Measurements from ENCODE around the gene NTMT1. TPM values are rescaled to one million over a fixed set of nuclear protein-coding genes. Genes with fewer than 3 reads are reported as not detected.
"Not testable (repeated sequence)": the region's sequence is repeated elsewhere in the genome, so short reads cannot be mapped to it uniquely, and the experiment has no call there.

Gene NTMT1
- total and polyA plus RNA-seq, 9 donors: 11.7 to 33.1 (median 25.3) TPM

DNA sequence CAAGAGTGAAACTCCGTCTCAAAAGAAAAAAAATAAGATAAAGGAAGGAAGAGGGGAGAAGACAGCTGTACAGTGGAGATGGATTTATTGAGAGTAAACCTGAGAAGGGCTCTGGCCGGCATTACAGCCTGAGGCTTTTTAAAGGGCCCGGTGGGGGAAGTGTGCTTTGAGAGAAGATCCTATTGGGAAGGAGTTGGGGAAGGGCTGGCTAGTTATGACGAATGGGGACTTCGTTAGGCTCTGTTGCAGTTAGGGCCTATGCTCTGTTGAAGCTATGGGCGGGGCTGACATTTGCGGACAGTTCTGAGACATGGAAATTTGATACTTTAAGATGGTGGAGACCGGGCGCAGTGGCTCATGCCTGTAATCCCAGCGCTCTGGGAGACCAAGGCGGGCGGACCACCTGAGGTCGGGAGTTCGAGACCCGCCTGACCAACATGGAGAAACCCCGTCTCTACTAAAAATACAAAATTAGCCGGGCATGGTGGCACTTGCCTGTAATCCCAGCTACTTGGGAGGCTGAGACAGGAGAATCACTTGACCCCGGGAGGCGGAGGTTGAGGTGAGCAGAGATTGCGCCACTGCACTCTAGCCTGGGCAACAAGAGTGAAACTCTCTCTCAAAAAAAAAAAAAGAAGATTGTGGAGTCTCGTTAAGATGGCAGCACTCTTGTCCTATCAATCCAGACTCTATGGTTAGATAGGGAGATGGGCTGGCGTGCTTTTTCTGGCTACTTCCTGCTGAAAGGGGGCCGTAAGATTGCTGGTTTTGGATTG is 38.3 kb upstream of the NTMT1 start:
- no peak overlapping the region for H3K27ac ChIP-seq
- intact Hi-C loops (cut with DNase I): loop anchor here in 1 of 4 donors (10.0 kb wide), 1 partner anchor 193 kb away; no protein-coding TSS in a partner anchor
- WGBS, 3 donors: 82 to 92% (median 89%) methylated on average over 23 of the region's 23 CpGs

DNA sequence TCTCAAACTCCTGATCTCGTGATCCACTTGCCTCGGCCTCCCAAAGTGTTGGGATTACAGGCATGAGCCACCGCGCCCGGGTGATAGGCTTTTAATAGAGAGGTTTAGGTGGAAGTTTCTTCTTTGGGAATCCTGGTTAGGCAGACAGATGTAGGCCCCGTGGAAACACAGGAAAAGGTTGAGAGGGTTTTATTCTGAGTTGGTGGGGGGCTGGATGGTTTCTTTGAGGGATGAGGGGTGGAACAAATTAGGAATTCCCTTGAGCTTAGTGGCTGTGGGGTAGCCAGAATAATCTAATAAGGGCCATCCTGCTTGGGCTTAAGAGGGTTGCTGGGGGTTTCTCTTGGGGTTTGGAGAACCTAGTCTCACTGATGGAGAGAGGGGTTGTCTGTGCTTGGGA is 35.5 kb upstream of the NTMT1 start:
- Histone ChIP-seq H3K27ac (no peak overlapping the region), H3K36me3 (no peaks in the 10 kb centered on the region), H3K27me3 (no peaks in the 10 kb centered on the region), H3K4me1 (ENCODE audit: insufficient read depth) (peaks cover 7% of the 10 kb centered on the region), H3K9me3 (no peaks in the 10 kb centered on the region), H3K4me3 (no peak overlapping the region)
- WGBS, 3 donors: 87 to 89% (median 89%) methylated on average over 6 of the region's 6 CpGs
- DNase-seq: no peak
- intact Hi-C loops (cut with DNase I): no loop called here
- TF ChIP-seq POLR2A (IDR thresholded peaks at IDR 0.05) (no peak), EP300 (IDR thresholded peaks at IDR 0.05) (no peak)
- TF ChIP-seq, protein P1, sequence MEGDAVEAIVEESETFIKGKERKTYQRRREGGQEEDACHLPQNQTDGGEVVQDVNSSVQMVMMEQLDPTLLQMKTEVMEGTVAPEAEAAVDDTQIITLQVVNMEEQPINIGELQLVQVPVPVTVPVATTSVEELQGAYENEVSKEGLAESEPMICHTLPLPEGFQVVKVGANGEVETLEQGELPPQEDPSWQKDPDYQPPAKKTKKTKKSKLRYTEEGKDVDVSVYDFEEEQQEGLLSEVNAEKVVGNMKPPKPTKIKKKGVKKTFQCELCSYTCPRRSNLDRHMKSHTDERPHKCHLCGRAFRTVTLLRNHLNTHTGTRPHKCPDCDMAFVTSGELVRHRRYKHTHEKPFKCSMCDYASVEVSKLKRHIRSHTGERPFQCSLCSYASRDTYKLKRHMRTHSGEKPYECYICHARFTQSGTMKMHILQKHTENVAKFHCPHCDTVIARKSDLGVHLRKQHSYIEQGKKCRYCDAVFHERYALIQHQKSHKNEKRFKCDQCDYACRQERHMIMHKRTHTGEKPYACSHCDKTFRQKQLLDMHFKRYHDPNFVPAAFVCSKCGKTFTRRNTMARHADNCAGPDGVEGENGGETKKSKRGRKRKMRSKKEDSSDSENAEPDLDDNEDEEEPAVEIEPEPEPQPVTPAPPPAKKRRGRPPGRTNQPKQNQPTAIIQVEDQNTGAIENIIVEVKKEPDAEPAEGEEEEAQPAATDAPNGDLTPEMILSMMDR (IDR thresholded peaks at IDR 0.05): no peak

More for the DNA sequence above, 38.3 kb upstream of the NTMT1 start:
- no peaks in the 10 kb centered on the region for H3K27me3 ChIP-seq
- no peak overlapping the region for H3K4me3 ChIP-seq
- TF ChIP-seq EP300 (IDR thresholded peaks at IDR 0.05) (no peak), POLR2A (IDR thresholded peaks at IDR 0.05) (no peak)
- TF ChIP-seq, protein P1 (IDR thresholded peaks at IDR 0.05): no peak
- H3K4me1 ChIP-seq (ENCODE audit: insufficient read depth): peaks cover 7% of the 10 kb centered on the region
- no peaks in the 10 kb centered on the region for H3K36me3 ChIP-seq
- DNase-seq: no peak
- H3K9me3 ChIP-seq: no peaks in the 10 kb centered on the region

DNA sequence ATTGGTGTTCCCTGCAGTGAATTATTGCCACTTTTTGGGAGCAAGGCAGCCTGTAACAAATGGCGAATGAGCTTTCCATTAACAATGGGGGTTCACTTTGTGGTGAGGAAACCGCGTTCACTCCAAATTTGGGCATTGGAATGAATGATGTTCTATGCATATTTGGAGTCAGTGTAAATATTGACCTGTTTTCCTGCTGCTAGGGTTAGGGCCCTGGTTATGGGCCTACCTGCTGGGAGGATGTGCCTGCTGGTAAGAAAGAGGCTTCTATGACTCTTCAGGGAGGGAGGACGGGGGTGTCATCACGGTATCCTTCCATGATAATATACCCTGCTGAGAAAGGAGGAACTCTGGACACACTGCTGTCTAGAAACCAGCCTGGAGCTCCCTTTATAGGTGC is 34.0 kb upstream of the NTMT1 start:
- Histone ChIP-seq H3K9me3 (no peaks in the 10 kb centered on the region), H3K27me3 (no peaks in the 10 kb centered on the region), H3K4me1 (ENCODE audit: insufficient read depth) (peaks cover 3% of the 10 kb centered on the region), H3K27ac (no peak overlapping the region), H3K4me3 (no peak overlapping the region), H3K36me3 (no peaks in the 10 kb centered on the region)
- WGBS, 3 donors: 89 to 90% (median 89%) methylated on average over 5 of the region's 5 CpGs
- intact Hi-C loops (cut with DNase I): no loop called here
- DNase-seq: no peak
- TF ChIP-seq, protein P1 (IDR thresholded peaks at IDR 0.05): no peak
- no peak for TF ChIP-seq EP300 (IDR thresholded peaks at IDR 0.05)
- no peak for TF ChIP-seq POLR2A (IDR thresholded peaks at IDR 0.05)

DNA sequence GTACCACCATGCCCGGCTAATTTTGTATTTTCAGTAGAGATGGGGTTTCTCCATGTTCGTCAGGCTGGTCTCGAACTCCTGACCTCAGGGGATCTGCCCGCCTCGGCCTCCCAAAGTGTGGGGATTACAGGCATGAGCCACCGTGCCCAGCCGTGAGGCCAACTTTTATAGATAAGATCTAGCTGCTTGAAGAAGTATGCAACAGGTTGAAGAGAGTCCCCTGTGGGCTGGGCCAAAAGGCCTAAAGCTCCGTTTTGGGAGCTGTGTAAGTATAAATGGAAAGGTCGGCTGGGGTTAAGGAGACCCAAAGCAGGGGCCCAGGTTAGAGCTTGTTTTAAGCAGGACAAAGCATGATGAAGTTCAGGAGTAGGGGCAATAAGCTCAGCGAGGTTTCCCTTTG is 33.2 kb upstream of the NTMT1 start:
- 80 to 91% (median 87%) methylated on average over 10 of the region's 10 CpGs for WGBS, 3 donors
- H3K36me3 ChIP-seq, H3K27ac ChIP-seq: not testable (repeated sequence)

DNA sequence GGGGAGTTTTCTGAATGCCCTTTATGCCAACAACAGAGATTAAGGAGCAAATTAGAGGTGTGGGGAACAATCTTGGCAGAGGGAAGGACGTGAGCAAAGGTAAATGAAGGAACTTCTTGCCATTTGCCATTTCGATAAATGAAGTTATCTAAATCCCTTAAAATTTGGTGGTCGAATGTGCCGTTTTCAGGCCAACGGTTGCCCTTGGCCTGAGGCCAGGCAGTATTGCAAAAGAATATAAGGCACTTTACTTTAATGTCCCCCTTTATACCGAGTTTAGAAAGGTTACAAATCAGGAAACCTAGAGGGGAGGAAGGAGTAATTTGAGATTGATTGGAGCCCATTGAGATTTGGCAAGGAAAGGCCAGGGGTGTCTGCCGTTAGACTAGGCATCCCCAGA is 31.3 kb upstream of the NTMT1 start:
- WGBS, 3 donors: 61 to 72% (median 67%) methylated on average over 7 of the region's 7 CpGs
- H3K4me3 ChIP-seq: no peak overlapping the region
- H3K27ac ChIP-seq: peak overlapping the region in 1 of 2 donors; percentile 86
- H3K36me3 ChIP-seq: no peaks in the 10 kb centered on the region
- DNase-seq: no peak
- H3K27me3 ChIP-seq: no peaks in the 10 kb centered on the region
- no peaks in the 10 kb centered on the region for H3K9me3 ChIP-seq
- peaks cover 5% of the 10 kb centered on the region for H3K4me1 ChIP-seq (ENCODE audit: insufficient read depth)
- TF ChIP-seq, protein P1 (IDR thresholded peaks at IDR 0.05): no peak
- TF ChIP-seq EP300 (IDR thresholded peaks at IDR 0.05) (no peak), POLR2A (IDR thresholded peaks at IDR 0.05) (no peak)
- intact Hi-C loops (cut with DNase I): no loop called here

More for the DNA sequence above, 33.2 kb upstream of the NTMT1 start:
- H3K9me3 ChIP-seq; H3K4me3 ChIP-seq; H3K4me1 ChIP-seq (ENCODE audit: insufficient read depth); DNase-seq; H3K27me3 ChIP-seq; intact Hi-C loops (cut with DNase I): not testable (repeated sequence)

Measured in ovary (tissue), 9 donors.